Measurements from ENCODE around the gene TNKS1BP1. TPM values are rescaled to one million over a fixed set of nuclear protein-coding genes. Genes with fewer than 3 reads are reported as not detected.

TNKS1BP1 gene, protein sequence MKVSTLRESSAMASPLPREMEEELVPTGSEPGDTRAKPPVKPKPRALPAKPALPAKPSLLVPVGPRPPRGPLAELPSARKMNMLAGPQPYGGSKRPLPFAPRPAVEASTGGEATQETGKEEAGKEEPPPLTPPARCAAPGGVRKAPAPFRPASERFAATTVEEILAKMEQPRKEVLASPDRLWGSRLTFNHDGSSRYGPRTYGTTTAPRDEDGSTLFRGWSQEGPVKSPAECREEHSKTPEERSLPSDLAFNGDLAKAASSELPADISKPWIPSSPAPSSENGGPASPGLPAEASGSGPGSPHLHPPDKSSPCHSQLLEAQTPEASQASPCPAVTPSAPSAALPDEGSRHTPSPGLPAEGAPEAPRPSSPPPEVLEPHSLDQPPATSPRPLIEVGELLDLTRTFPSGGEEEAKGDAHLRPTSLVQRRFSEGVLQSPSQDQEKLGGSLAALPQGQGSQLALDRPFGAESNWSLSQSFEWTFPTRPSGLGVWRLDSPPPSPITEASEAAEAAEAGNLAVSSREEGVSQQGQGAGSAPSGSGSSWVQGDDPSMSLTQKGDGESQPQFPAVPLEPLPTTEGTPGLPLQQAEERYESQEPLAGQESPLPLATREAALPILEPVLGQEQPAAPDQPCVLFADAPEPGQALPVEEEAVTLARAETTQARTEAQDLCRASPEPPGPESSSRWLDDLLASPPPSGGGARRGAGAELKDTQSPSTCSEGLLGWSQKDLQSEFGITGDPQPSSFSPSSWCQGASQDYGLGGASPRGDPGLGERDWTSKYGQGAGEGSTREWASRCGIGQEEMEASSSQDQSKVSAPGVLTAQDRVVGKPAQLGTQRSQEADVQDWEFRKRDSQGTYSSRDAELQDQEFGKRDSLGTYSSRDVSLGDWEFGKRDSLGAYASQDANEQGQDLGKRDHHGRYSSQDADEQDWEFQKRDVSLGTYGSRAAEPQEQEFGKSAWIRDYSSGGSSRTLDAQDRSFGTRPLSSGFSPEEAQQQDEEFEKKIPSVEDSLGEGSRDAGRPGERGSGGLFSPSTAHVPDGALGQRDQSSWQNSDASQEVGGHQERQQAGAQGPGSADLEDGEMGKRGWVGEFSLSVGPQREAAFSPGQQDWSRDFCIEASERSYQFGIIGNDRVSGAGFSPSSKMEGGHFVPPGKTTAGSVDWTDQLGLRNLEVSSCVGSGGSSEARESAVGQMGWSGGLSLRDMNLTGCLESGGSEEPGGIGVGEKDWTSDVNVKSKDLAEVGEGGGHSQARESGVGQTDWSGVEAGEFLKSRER (N-terminal part only)
- 90.4 and 93.2 TPM in 2 replicates for total RNA-seq

GRCh38 chr11:57324886-57325734 lies at the start of gene TNKS1BP1:
Gene TNKS1BP1, minus strand, starts transcription at chr11:57324952. Its CDS starts 3,067 bp downstream, at chr11:57321885.

DNA sequence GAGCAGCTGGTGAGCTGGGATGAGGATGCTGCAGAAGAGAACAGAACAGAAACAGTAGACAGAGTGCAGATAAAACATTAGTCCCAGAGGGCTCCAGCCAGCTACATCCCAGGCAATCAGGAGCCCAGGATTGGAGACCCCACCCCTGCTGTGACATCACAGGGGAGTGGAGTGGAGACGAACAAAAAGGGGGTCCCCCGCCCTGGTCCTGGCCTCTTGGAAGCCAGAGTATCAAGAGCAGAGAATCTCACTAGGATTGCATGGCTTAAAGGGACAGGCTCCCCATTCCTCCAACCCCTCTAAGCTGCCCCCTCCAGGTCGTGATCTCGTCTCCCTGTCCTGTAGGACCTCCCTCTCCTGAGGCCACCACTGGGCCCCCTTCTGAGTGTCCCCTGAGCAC lies 13.4 kb upstream of the TNKS1BP1 start, which contains the start of gene P2RX3:
P2RX3 (plus strand) TSS at position 211 of the 400 bp plus-strand sequence. CDS start 199 bp downstream, outside the sequence.

GRCh38 chr11:57335343-57336110 lies 10.8 kb upstream of the TNKS1BP1 start, which contains the start of gene SSRP1:
Gene SSRP1, minus strand, starts transcription at chr11:57335892. Its CDS starts 771 bp downstream, at chr11:57335121.

Other genes starting within 250 kb of the TNKS1BP1 start
- gene LRRC55, start 143.0 kb downstream of the TNKS1BP1 start, total RNA-seq, result not detected in 2 replicates
- gene APLNR, start 87.7 kb downstream of the TNKS1BP1 start, total RNA-seq, result not detected in 2 replicates
- 79.5 and 155 TPM in 2 replicates for gene SSRP1, start 10.9 kb upstream of the TNKS1BP1 start, total RNA-seq
- gene P2RX3, start 13.4 kb upstream of the TNKS1BP1 start, total RNA-seq, result not detected in 2 replicates
- gene PRG3, start 56.2 kb upstream of the TNKS1BP1 start, total RNA-seq, result not detected in 2 replicates
- gene PRG2, start 65.7 kb upstream of the TNKS1BP1 start, total RNA-seq, result 0.11 and 0.37 TPM in 2 replicates
- gene SLC43A3, start 102.2 kb upstream of the TNKS1BP1 start, total RNA-seq, result 85.2 and 98.7 TPM in 2 replicates
- under 0.01 and 0.25 TPM in 2 replicates for gene RTN4RL2, start 135.6 kb upstream of the TNKS1BP1 start, total RNA-seq
- 18.0 and 22.5 TPM in 2 replicates for gene SLC43A1, start 190.8 kb upstream of the TNKS1BP1 start, total RNA-seq
- 47.5 and 65.8 TPM in 2 replicates for gene TIMM10, start 205.8 kb upstream of the TNKS1BP1 start, total RNA-seq
- not detected in 2 replicates for gene SMTNL1, start 212.6 kb upstream of the TNKS1BP1 start, total RNA-seq
- 36.4 and 50.7 TPM in 2 replicates for gene UBE2L6, start 242.7 kb upstream of the TNKS1BP1 start, total RNA-seq

Measured in uterine smooth muscle cell (primary cell).